GM12874 (cell line): Measurements from ENCODE around the gene PRUNE2.

Experiments used
- TF ChIP-seq, protein P1 (sequence below): IDR thresholded peaks from 2 replicates; pipeline ENCODE4 v1.5.1; 2011; ENCODE audit warnings: low read depth, mild to moderate bottlenecking, control low read depth, low read length, moderate library complexity; ENCODE audit not compliant: insufficient read depth

Gene PRUNE2

DNA sequence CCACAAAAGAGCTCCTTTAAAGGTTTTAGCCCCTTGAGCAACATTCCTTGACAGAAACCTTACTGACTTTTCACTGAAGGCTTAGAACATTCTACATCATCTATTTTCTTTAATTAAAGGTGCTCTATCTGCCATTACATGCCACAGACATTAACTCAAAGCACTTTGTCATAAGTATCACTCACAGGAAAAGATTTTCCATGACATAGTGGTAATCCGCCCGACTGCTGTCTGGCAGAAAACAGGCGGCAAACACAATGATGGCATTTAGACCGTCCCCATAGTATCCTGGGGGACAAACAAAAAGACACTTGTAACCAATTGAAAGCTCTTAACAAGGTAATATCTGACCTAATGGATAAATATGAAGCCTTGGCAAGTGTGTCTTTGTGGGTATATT is 267.9 kb downstream of the PRUNE2 start:
- TF ChIP-seq, protein P1, sequence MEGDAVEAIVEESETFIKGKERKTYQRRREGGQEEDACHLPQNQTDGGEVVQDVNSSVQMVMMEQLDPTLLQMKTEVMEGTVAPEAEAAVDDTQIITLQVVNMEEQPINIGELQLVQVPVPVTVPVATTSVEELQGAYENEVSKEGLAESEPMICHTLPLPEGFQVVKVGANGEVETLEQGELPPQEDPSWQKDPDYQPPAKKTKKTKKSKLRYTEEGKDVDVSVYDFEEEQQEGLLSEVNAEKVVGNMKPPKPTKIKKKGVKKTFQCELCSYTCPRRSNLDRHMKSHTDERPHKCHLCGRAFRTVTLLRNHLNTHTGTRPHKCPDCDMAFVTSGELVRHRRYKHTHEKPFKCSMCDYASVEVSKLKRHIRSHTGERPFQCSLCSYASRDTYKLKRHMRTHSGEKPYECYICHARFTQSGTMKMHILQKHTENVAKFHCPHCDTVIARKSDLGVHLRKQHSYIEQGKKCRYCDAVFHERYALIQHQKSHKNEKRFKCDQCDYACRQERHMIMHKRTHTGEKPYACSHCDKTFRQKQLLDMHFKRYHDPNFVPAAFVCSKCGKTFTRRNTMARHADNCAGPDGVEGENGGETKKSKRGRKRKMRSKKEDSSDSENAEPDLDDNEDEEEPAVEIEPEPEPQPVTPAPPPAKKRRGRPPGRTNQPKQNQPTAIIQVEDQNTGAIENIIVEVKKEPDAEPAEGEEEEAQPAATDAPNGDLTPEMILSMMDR = no peak

DNA sequence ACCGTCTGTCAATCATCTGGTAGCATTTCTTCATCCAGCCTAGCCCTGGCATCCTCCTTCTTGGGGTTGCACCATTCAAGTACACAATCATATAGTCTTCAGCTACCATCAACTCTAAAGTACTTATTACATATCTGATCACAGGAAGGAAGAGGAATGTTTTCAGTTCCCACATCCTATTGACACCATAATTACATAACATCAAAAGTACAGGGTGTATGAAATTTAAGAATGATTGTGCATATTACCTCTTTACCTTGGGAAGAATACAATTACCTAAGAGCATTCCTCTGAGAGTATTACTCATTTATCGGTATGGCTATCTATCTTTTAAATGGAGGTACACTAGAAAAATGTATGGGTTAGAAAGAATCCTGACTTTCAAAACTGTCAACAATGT is 268.5 kb downstream of the PRUNE2 start:
- TF ChIP-seq, protein P1 = no peak

DNA sequence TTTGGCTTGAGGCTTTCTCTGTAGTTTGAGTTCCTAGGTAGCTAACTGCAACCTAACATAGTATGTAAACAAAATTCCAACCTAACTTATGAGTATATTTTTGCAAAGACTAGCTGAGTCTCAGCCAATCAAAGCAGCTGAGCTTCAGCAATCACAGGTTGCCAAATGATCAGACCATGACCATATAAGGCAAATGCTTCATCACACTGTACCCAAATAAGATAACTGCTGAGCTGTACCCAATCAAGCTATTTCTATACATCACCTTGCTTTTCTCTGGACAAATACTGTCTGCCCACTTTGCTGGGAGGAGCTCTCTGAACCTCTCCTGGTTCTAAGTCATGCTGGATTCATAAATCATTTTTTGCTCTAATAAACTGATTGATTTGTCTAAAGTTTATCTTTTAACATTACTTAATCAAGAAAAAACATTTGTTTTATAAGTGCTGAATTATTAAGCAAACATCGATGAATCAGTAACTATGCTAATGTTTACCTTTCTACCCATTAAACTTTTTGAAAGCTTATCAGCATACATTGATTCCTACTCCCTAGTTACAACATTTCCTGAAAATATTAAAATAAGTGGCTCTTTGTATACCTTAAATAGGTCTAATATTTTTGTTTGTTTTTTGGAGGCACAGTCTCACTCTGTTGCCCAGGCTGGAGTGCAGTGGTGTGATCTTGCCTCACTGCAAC is 271.4 kb downstream of the PRUNE2 start:
- TF ChIP-seq, protein P1 = no peak

DNA sequence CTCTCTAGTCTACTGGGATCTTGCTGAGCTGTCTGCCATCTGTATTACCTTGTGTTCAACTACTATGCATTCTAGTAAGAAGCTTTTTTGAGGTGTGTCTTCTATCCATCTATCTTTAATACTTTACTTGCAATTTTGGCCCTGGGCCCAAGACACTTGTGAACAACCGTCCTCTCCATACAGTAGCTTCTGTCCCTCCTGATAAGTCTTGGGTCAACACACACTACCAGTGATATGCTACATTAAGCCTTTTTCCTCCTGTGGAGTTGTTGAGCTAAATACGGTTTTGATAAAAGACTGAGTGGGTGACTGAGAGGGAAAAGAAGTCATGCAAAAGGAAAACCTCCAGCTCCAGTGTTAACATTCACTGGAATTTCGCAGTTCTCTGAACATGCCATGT is 275.0 kb downstream of the PRUNE2 start:
- TF ChIP-seq, protein P1 = no peak

DNA sequence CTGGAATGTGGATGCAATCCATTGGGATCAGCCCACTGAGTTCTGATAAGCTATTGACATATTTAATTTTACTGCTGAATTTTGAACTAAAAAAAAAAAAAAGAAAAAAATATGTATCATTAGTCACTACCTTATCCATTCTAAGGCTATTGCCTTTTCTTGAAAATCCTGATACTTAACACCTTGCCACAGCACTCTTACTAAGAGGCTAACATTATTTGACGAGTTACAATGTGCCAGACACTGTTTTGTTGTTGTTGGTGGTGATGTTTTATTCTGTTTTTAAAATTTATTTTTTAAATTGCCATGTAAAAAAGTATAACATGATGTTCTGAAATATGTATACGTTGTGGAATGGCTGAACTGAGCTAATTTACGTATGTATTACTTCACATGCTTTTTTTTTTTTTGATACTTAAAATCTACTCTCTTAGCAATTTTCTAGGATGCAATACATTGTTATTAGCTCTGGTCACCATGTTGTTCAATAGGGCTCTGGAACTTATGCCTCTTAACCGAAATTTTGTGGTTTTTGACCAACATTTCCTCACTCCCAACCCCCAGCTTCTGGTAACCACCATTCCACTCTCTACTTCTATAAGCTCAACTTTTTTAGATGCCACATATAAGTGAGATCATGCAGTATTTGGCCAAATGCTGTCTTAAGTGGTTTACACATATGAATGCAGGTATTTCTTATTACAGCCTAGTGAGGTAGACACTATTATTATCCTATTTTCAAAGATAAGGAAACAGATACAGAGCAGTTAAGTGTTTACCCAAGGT is 276.5 kb downstream of the PRUNE2 start:
- TF ChIP-seq, protein P1 = no peak

DNA sequence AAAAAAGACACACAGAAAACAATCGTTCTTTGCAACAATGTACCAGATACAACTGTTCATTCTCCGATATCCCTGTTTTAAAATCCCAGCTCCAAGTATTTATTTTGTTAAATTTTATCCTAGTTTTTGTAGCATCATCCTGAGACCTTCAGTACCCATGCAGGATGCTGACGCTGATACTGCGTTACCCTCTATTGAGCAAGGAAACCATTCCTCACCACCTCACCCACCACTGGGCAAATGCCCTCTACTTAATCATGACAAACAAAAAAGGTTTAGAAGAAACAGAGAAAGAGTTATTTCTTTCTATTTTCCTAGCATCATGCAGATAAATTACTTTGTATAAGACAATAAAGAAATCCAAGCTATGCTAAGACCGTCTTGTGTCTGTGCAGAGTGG is 277.8 kb downstream of the PRUNE2 start:
- TF ChIP-seq, protein P1 = no peak

DNA sequence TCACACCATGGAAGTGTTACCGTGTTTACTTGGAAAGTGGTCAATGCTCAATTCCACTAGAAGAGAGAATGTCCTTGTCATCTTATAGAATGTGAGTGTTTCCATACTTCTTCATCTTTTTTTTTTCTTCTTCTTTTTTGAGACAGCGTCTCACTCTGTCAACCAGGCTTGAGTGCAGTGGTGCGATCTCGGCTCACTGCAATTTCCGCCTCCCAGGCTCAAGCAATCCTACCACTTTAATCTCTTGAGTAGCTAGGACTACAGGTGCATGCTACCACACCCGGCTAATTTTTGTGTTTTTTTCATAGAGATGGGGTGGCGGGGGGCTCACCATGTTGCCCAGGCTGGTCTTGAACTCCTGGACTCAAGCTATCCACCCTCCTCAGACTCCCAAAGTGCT is 278.9 kb downstream of the PRUNE2 start:
- TF ChIP-seq, protein P1 = no peak
